Measurements from ENCODE around the gene KCNIP1.

DNA sequence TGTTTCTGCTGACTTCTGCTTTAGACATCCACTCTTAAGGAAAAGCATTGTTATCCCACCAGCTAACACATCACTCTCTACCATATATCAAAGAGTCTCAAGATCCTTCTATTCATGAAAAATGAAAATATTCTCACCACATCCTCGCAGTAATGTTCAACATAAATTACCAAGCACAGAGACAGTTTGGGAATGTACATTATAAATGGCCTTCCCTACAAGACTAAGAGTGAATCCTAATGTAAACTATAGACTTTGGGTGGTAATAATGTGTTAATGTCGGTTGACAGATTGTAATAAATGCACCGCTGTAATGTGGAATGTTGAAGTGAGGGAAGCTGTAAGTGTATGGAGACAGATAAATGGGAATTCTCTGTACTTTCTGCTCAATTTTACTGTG, 27.1 kb upstream of the KCNIP1 start:
- TF ChIP-seq, protein P1, sequence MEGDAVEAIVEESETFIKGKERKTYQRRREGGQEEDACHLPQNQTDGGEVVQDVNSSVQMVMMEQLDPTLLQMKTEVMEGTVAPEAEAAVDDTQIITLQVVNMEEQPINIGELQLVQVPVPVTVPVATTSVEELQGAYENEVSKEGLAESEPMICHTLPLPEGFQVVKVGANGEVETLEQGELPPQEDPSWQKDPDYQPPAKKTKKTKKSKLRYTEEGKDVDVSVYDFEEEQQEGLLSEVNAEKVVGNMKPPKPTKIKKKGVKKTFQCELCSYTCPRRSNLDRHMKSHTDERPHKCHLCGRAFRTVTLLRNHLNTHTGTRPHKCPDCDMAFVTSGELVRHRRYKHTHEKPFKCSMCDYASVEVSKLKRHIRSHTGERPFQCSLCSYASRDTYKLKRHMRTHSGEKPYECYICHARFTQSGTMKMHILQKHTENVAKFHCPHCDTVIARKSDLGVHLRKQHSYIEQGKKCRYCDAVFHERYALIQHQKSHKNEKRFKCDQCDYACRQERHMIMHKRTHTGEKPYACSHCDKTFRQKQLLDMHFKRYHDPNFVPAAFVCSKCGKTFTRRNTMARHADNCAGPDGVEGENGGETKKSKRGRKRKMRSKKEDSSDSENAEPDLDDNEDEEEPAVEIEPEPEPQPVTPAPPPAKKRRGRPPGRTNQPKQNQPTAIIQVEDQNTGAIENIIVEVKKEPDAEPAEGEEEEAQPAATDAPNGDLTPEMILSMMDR (IDR thresholded peaks at IDR 0.05) = no peak
- TF ChIP-seq POLR2A (IDR thresholded peaks at IDR 0.05) = no peak

Measured in esophagus squamous epithelium (tissue), 4 donors.